Panc1 (cell line): Measurements from ENCODE around the gene TFB1M. TPM values are rescaled to one million over a fixed set of nuclear protein-coding genes. Genes with fewer than 3 reads are reported as not detected.

Experiments used
- ATAC-seq: fragments of 200-7000 bp; cut with Tn5 transposase; 2 replicates; pipeline ENCODE4 v1.9.1; 2020; ENCODE audit warnings: mild to moderate bottlenecking, moderate library complexity
- BruUV-seq: library from RNA; stranded (reverse); fragments of 400-500 nt; replicated peaks from 2 replicates; lab custom pipeline; 2021; lab: Mats Ljungman, UMichigan
- CTCF ChIA-PET: fragments of 300-600 bp; sonication (Branson Sonifier 250); formaldehyde crosslinking; loops from one replicate; lab custom pipeline; 2022; ENCODE audit warnings: antibody characterized with exemption; lab: Charles Lee
- POLR2A ChIA-PET: fragments of 300-600 bp; sonication (Branson Sonifier 250); formaldehyde crosslinking; loops from one replicate; lab custom pipeline; 2022; ENCODE audit warnings: antibody characterized with exemption; lab: Charles Lee
- DNase-seq: peaks from one replicate; pipeline ENCODE4 v3.0.0-alpha.2; 2010; ENCODE audit warnings: low read depth, low spot score
- H3K27ac ChIP-seq: 2 replicates; pipeline ENCODE4 v1.5.1; 2011; ENCODE audit warnings: mild to moderate bottlenecking, low read length, inconsistent platforms
- H3K27me3 ChIP-seq: fragments of 200-500 bp; sonication (Bioruptor generic); 2 replicates; pipeline ENCODE4 v1.6.0; 2014; ENCODE audit warnings: low read length, inconsistent platforms; ENCODE audit not compliant: control insufficient read depth, insufficient read depth
- H3K36me3 ChIP-seq: fragments of 200-500 bp; sonication (Bioruptor generic); 2 replicates; pipeline ENCODE4 v1.5.1; 2014; ENCODE audit warnings: inconsistent platforms, mild to moderate bottlenecking, low read length, moderate library complexity; ENCODE audit not compliant: control insufficient read depth, insufficient read depth
- H3K4me1 ChIP-seq: 2 replicates; pipeline ENCODE4 v1.5.1; 2011; ENCODE audit warnings: inconsistent platforms, mild to moderate bottlenecking, low read length, moderate library complexity; ENCODE audit not compliant: control insufficient read depth, insufficient read depth
- H3K4me3 ChIP-seq, 2 experiments: 2 replicates each; pipeline ENCODE4 v1.5.1; 2011 to 2012; ENCODE audit warnings: low read depth in 2 of 2, low read length in 2 of 2, mild to moderate bottlenecking in 2 of 2, inconsistent platforms in 1 of 2, moderate library complexity in 1 of 2
- H3K9me3 ChIP-seq: fragments of 200-500 bp; sonication (Bioruptor generic); 2 replicates; pipeline ENCODE4 v1.5.1; 2014; ENCODE audit warnings: low read depth, mild to moderate bottlenecking, inconsistent platforms, low read length, moderate library complexity; ENCODE audit not compliant: control insufficient read depth, insufficient read depth
- CTCF ChIP-seq: fragments of 450-650 bp; IDR thresholded peaks from 2 replicates; pipeline ENCODE4 v1.5.1; 2017; ENCODE audit warnings: mild to moderate bottlenecking
- POLR2AphosphoS5 ChIP-seq: IDR thresholded peaks from 2 replicates; pipeline ENCODE4 v1.6.1; 2012; ENCODE audit warnings: mild to moderate bottlenecking, low read depth, low read length, moderate library complexity
- REST ChIP-seq, 2 experiments: IDR thresholded peaks; 2 replicates each; pipeline ENCODE4 v1.6.1; 2011 to 2012; ENCODE audit warnings: low read depth in 2 of 2, control low read depth in 1 of 2, low read length in 1 of 2, mild to moderate bottlenecking in 1 of 2, moderate library complexity in 1 of 2; ENCODE audit not compliant: insufficient read depth in 1 of 2
- SIN3A ChIP-seq: IDR thresholded peaks from 2 replicates; pipeline ENCODE4 v1.6.1; 2012; ENCODE audit warnings: low read depth, mild to moderate bottlenecking, low read length, moderate library complexity, borderline replicate concordance; ENCODE audit not compliant: insufficient read depth
- TCF7L2 ChIP-seq: IDR thresholded peaks from 2 replicates; pipeline ENCODE4 v1.6.1; 2011; ENCODE audit warnings: mild to moderate bottlenecking, low read depth, low read length, inconsistent platforms
- in situ Hi-C: cut with HindIII; loops from 2 replicates; pipeline ENCODE4 v1.10.0; 2016; ENCODE audit warnings: low sequenced_read_pairs, low pct_unique_long_range_greater_than_20kb
- intact Hi-C: fragments of 100-400 bp; cut with micrococcal nuclease; formaldehyde crosslinking; loops from one replicate; pipeline ENCODE4 v1.10.0; 2022; ENCODE audit not compliant: unreplicated experiment
- total RNA-seq: library from RNA; stranded (reverse); gene quantifications from one replicate; pipeline ENCODE4 v1.2.1, GENCODE V29; 2021; ENCODE audit not compliant: unreplicated experiment

The TFB1M gene
- total RNA-seq, 1 experiment from 2014 or later, result 32.0 TPM

GRCh38 chr6:155328074-155328538 lies 13.8 kb upstream of the TFB1M start:
- no TSS peak for BruUV-seq
- ATAC-seq, result no peak
- ChIA-PET POLR2A (no interaction called here), CTCF (interaction anchor here (0.6 kb wide), 1 partner anchor 1357 kb away, joined by 3 read pairs; no protein-coding TSS in a partner anchor)
- Histone ChIP-seq H3K4me3 (no peak overlapping the region), H3K36me3 (no peaks in the 10 kb centered on the region; the same call in 1 of the 2 replicates), H3K27ac (peak overlapping the region; percentile 37; the same call in 1 of the 2 replicates), H3K27me3 (no peaks in the 10 kb centered on the region), H3K9me3 (no peaks in the 10 kb centered on the region), H3K4me1 (no peaks in the 10 kb centered on the region; the same call in 1 of the 2 replicates)
- in situ Hi-C loops, result no loop called here
- intact Hi-C loops, result loop anchor here (5.0 kb wide), 1 partner anchor 1454 kb away; no protein-coding TSS in a partner anchor
- DNase-seq, result no peak
- TF ChIP-seq TCF7L2, result no peak
- TF ChIP-seq SIN3A, result no peak
- no peak for TF ChIP-seq CTCF
- TF ChIP-seq POLR2AphosphoS5, result no peak
- no peak for TF ChIP-seq REST (IDR thresholded peaks at IDR 0.05; ENCODE audit: insufficient read depth in 1 of 2, low read depth in 2 of 2, low read length in 1 of 2)

GRCh38 chr6:155327326-155328073 lies 13.2 kb upstream of the TFB1M start:
- Histone ChIP-seq H3K27me3 (no peaks in the 10 kb centered on the region), H3K9me3 (no peaks in the 10 kb centered on the region), H3K27ac (peak overlapping the region; percentile 40; the same call in 1 of the 2 replicates), H3K4me3 (no peak overlapping the region), H3K4me1 (no peaks in the 10 kb centered on the region; the same call in 1 of the 2 replicates), H3K36me3 (no peaks in the 10 kb centered on the region; the same call in 1 of the 2 replicates)
- CTCF ChIA-PET, result interaction anchor here (0.6 kb wide), 1 partner anchor 1357 kb away, joined by 3 read pairs; no protein-coding TSS in a partner anchor
- in situ Hi-C loops (no loop called here), intact Hi-C loops (loop anchor here (2.0 to 5.0 kb wide), 2 partner anchors 203 to 1455 kb away; no protein-coding TSS in a partner anchor)
- no TSS peak for BruUV-seq
- peak; percentile 55 for DNase-seq
- TF ChIP-seq CTCF (peak; percentile 78), REST (IDR thresholded peaks at IDR 0.05; ENCODE audit: insufficient read depth in 1 of 2, low read depth in 2 of 2, low read length in 1 of 2) (no peak), SIN3A (no peak), POLR2AphosphoS5 (no peak)
- POLR2A ChIA-PET, result no interaction called here
- peak; percentile 77 for ATAC-seq
